Mesendoderm (in vitro differentiated cells): ENCODE results near the gene OR1L1.

Experiments
- DNase-seq: peaks from one replicate; pipeline ENCODE4 v3.0.0; 2013
- H2AK5ac ChIP-seq: 2 replicates; pipeline ENCODE4 v1.6.1; 2013; ENCODE audit warnings: low read length, inconsistent platforms
- H2BK120ac ChIP-seq: 2 replicates; pipeline ENCODE4 v1.6.1; 2013; ENCODE audit warnings: low read depth, mild to moderate bottlenecking, low read length, moderate library complexity, mixed read lengths
- H2BK15ac ChIP-seq: replicated peaks from 2 replicates; pipeline ENCODE4 v1.6.1; 2013; ENCODE audit warnings: low read depth, mild to moderate bottlenecking, moderate library complexity
- H2BK5ac ChIP-seq: 2 replicates; pipeline ENCODE4 v1.6.1; 2013; ENCODE audit warnings: low read length, inconsistent platforms
- H3K18ac ChIP-seq: 2 replicates; pipeline ENCODE4 v1.6.1; 2013; ENCODE audit warnings: mild to moderate bottlenecking, low read length, mixed read lengths
- H3K23ac ChIP-seq: one replicate; pipeline ENCODE4 v1.6.1; 2013; ENCODE audit warnings: low read length
- H3K27ac ChIP-seq: 2 replicates; pipeline ENCODE4 v1.5.1; 2013; ENCODE audit warnings: low read depth, mild to moderate bottlenecking, inconsistent platforms, low read length, moderate library complexity
- H3K27me3 ChIP-seq: 2 replicates; pipeline ENCODE4 v1.6.1; 2013; ENCODE audit warnings: low read length, control low read depth, mild to moderate bottlenecking, inconsistent platforms; ENCODE audit not compliant: insufficient read depth, poor library complexity
- H3K36me3 ChIP-seq: 2 replicates; pipeline ENCODE4 v1.6.1; 2013; ENCODE audit warnings: low read length, inconsistent platforms; ENCODE audit not compliant: control insufficient read depth, insufficient read depth
- H3K4ac ChIP-seq: one replicate; pipeline ENCODE4 v1.6.1; 2013; ENCODE audit warnings: low read depth, mild to moderate bottlenecking, low read length, moderate library complexity
- H3K4me1 ChIP-seq: 2 replicates; pipeline ENCODE4 v1.6.1; 2013; ENCODE audit warnings: low read depth, low read length, inconsistent platforms; ENCODE audit not compliant: control insufficient read depth
- H3K4me2 ChIP-seq: 2 replicates; pipeline ENCODE4 v1.6.1; 2013; ENCODE audit warnings: low read length
- H3K4me3 ChIP-seq: 2 replicates; pipeline ENCODE4 v1.5.1; 2013; ENCODE audit warnings: mild to moderate bottlenecking, low read length
- H3K56ac ChIP-seq: one replicate; pipeline ENCODE4 v1.6.1; 2013; ENCODE audit warnings: low read length
- H3K79me1 ChIP-seq: 2 replicates; pipeline ENCODE4 v1.6.1; 2013; ENCODE audit warnings: low read length, inconsistent platforms
- H3K79me2 ChIP-seq: 2 replicates; pipeline ENCODE4 v1.6.1; 2013; ENCODE audit warnings: mild to moderate bottlenecking, low read length; ENCODE audit not compliant: control insufficient read depth, insufficient read depth
- H3K9ac ChIP-seq: 2 replicates; pipeline ENCODE4 v1.6.1; 2013; ENCODE audit warnings: low read length, inconsistent platforms
- H4K5ac ChIP-seq: one replicate; pipeline ENCODE4 v1.6.1; 2013; ENCODE audit warnings: low read length
- H4K8ac ChIP-seq: one replicate; pipeline ENCODE4 v1.6.1; 2013; ENCODE audit warnings: low read depth, mild to moderate bottlenecking, control low read depth, low read length, moderate library complexity
- WGBS: extraction: QIAGEN DNeasy Blood & Tissue Kit; methylation state at CpG from one replicate; pipeline ENCODE4 v1.1.7; 2013; ENCODE audit warnings: low lambda C conversion rate, missing lambda C conversion rate; ENCODE audit not compliant: insufficient coverage; ENCODE audit errors: extremely low coverage; 5-methylcytosine and 5-hydroxymethylcytosine counted together

Gene OR1L1

DNA sequence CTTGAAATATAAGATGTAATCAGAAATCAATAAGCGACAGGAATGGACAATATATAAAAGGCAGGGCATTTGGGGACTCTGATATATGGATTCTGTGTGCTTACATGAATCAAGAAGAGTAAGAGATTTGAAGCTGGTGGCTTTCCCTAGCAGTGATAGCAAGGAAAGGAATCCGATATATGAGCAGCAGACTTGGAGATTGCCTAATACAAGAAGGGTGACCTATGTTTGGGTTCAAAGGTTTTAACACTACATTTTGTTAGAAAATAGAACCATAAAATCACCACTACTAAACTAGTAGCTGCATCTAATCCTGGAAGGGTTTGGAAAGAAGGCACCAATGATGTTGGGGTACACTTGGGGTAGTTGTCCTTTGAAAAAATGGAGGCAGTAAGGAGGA, 11.0 kb downstream of the OR1L1 start:
- Histone ChIP-seq H2AK5ac (no peak overlapping the region), H3K9ac (no peak overlapping the region)
- WGBS, result no CpG with 5 or more reads among the region's 2 CpGs

DNA sequence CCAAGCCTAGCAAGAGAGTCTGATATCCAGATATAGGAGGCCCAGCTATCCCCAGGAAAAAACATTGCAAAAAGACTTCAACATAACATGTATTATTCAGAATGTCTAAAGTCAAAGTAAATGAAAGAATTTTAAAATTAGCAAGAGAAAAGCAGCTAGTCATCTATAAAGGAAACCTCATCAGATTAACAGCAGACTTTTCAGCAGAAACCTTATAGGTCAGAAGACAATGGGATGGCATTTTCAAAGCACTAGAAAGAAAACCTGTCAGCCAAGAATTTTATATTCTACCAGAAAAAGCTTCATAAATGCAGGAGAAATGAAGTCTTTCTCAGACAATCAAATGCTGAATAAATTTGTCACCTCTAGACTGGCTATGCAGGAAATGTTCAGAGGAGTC, 23.3 kb downstream of the OR1L1 start:
- no peak for DNase-seq
- H3K18ac ChIP-seq, result no peak overlapping the region
- H3K4me3 ChIP-seq, result no peak overlapping the region
- H3K27ac ChIP-seq, result no peak overlapping the region
- H2BK15ac ChIP-seq, result no peak overlapping the region
- H2BK120ac ChIP-seq, result no peak overlapping the region
- no peak overlapping the region for H3K9ac ChIP-seq
- no peak overlapping the region for H2AK5ac ChIP-seq
- H4K5ac ChIP-seq, result no peak overlapping the region
- no peaks in the 10 kb centered on the region for H3K27me3 ChIP-seq
- H2BK5ac ChIP-seq, result no peak overlapping the region
- no peak overlapping the region for H3K23ac ChIP-seq
- H3K4ac ChIP-seq, result no peak overlapping the region
- H3K4me1 ChIP-seq, result no peaks in the 10 kb centered on the region
- H3K36me3 ChIP-seq, result no peaks in the 10 kb centered on the region
- no peak overlapping the region for H3K56ac ChIP-seq
- no peak overlapping the region for H4K8ac ChIP-seq
- H3K4me2 ChIP-seq, result no peak overlapping the region
- H3K79me2 ChIP-seq, result no peaks in the 10 kb centered on the region
- H3K79me1 ChIP-seq, result no peaks in the 10 kb centered on the region

More for the DNA sequence above, 11.0 kb downstream of the OR1L1 start:
- Histone ChIP-seq H3K4me2 (no peak overlapping the region), H3K23ac (no peak overlapping the region), H3K4me3 (no peak overlapping the region), H3K4ac (no peak overlapping the region), H4K8ac (no peak overlapping the region), H3K79me1 (no peaks in the 10 kb centered on the region), H4K5ac (no peak overlapping the region), H3K56ac (no peak overlapping the region), H3K27ac (no peak overlapping the region), H2BK15ac (no peak overlapping the region), H2BK5ac (no peak overlapping the region), H3K4me1 (no peaks in the 10 kb centered on the region), H2BK120ac (no peak overlapping the region), H3K79me2 (no peaks in the 10 kb centered on the region), H3K18ac (no peak overlapping the region), H3K27me3 (no peaks in the 10 kb centered on the region), H3K36me3 (no peaks in the 10 kb centered on the region)
- no peak for DNase-seq

DNA sequence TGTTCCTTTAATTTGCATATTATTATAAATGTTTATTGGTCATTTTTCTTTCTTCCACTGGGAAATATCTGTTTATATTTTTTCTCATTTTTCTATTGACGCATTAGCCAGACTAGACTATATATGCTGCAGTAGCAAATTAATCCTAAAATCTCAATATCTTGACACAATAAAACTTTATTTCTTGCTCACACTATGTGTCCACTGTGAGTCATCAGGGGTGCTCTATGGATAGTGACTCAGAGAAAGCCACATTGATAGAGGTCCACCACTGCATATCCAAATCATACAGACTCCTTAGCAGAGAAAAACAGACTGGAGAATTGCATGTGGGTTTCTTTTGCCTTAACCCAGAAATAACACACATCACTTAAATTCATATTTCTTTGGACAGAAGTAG, 34.2 kb downstream of the OR1L1 start:
- Histone ChIP-seq H3K18ac (no peak overlapping the region), H2BK5ac (no peak overlapping the region), H2BK120ac (no peak overlapping the region), H3K9ac (no peak overlapping the region), H2AK5ac (no peak overlapping the region), H3K4me3 (no peak overlapping the region), H3K4me1 (no peaks in the 10 kb centered on the region), H2BK15ac (no peak overlapping the region), H3K4me2 (no peak overlapping the region), H3K56ac (no peak overlapping the region), H3K36me3 (no peaks in the 10 kb centered on the region), H3K27ac (no peak overlapping the region), H4K8ac (no peak overlapping the region), H4K5ac (no peak overlapping the region), H3K79me2 (no peaks in the 10 kb centered on the region), H3K27me3 (no peaks in the 10 kb centered on the region), H3K79me1 (no peaks in the 10 kb centered on the region), H3K23ac (no peak overlapping the region), H3K4ac (no peak overlapping the region)
- WGBS, result no CpG with 5 or more reads among the region's 1 CpG
- no peak for DNase-seq
